Subcutaneous preadipocyte (primary cell): ENCODE results near the gene DIABLO. TPM values are rescaled to one million over a fixed set of nuclear protein-coding genes. Genes with fewer than 3 reads are reported as not detected.

ENCODE experiments used
- small RNA-seq: library from RNA; depleted of rRNA; stranded (forward); fragments of <200 nt; gene quantifications from one replicate; pipeline ENCODE3, GENCODE V24; 2012
- total RNA-seq: library from RNA; depleted of rRNA; stranded (reverse); fragments of >200 nt; gene quantifications from 2 replicates; pipeline ENCODE4 v1.2.3, GENCODE V29; 2012

DIABLO gene
- 55.3 and 57.3 TPM in 2 replicates for total RNA-seq

GRCh38 chr12:122225683-122226365 lies at the start of gene DIABLO:
Gene DIABLO (minus strand): TSS chr12:122226052. CDS start chr12:122226014, 38 bp downstream.

GRCh38 chr12:122266230-122266901 lies 40.5 kb upstream of the DIABLO start, which contains the start of gene VPS33A:
Gene VPS33A (minus strand): TSS chr12:122266494. CDS start chr12:122266408, 86 bp downstream.

GRCh38 chr12:122203301-122204166 lies 22.3 kb downstream of the DIABLO start, which contains the start of gene B3GNT4:
Gene B3GNT4 (plus strand): TSS chr12:122203709. CDS start chr12:122204619, 910 bp downstream.

GRCh38 chr12:122182887-122183587 lies 42.8 kb downstream of the DIABLO start, which contains the start of gene LRRC43:
Gene LRRC43 (plus strand): TSS chr12:122183123. CDS start chr12:122183145, 22 bp downstream.

GRCh38 chr12:122174155-122174845 lies 51.6 kb downstream of the DIABLO start, which contains the start of gene IL31:
Gene IL31 (minus strand): TSS chr12:122174221. CDS start chr12:122174172, 49 bp downstream.

Small RNA genes lying within 50 kb of the gene (small RNA-seq; reads per million reads assigned to genes)
- 0.19 reads per million for gene DIABLO

Other genes with a start within 250 kb of the DIABLO start
- gene BCL7A, start 204.2 kb downstream of the DIABLO start, total RNA-seq = 1.8 and 5.7 TPM in 2 replicates
- 12.1 and 19.5 TPM in 2 replicates for gene MLXIP, start 147.3 kb downstream of the DIABLO start, total RNA-seq
- gene IL31, start 51.8 kb downstream of the DIABLO start, total RNA-seq = not detected in 2 replicates
- gene LRRC43, start 42.9 kb downstream of the DIABLO start, total RNA-seq = under 0.01 and 0.59 TPM in 2 replicates
- gene B3GNT4, start 22.3 kb downstream of the DIABLO start, total RNA-seq = under 0.01 and 0.20 TPM in 2 replicates
- 15.1 and 26.4 TPM in 2 replicates for gene VPS33A, start 40.4 kb upstream of the DIABLO start, total RNA-seq
- 37.8 and 48.5 TPM in 2 replicates for gene CLIP1, start 196.6 kb upstream of the DIABLO start, total RNA-seq